Measurements from ENCODE around the gene BHLHE23. TPM values are rescaled to one million over a fixed set of nuclear protein-coding genes. Genes with fewer than 3 reads are reported as not detected.

BHLHE23 gene
- total RNA-seq, 1 donor from 2014 or later = not detected

DNA sequence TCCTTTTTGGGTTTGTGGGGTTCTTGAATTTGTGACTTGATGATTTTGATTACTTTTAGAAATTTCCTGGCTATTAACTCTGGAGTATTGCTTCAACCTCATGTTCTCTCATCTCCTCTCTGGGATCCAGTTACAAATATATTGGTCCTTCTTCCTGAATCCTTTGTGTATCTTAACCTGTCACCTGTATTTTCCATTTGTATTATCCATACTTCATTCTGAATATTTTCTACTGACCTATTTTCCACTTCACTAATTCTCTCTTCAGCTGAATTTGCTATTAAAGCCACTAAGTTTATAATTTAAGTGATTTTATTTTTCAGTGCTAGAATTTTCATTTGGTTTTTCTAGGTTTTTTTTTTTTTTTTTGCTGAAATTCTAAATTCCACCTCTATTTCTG lies 6.4 kb upstream of the BHLHE23 start:
- no peak for DNase-seq (ENCODE audit: low read depth)
- TF ChIP-seq, protein P1, sequence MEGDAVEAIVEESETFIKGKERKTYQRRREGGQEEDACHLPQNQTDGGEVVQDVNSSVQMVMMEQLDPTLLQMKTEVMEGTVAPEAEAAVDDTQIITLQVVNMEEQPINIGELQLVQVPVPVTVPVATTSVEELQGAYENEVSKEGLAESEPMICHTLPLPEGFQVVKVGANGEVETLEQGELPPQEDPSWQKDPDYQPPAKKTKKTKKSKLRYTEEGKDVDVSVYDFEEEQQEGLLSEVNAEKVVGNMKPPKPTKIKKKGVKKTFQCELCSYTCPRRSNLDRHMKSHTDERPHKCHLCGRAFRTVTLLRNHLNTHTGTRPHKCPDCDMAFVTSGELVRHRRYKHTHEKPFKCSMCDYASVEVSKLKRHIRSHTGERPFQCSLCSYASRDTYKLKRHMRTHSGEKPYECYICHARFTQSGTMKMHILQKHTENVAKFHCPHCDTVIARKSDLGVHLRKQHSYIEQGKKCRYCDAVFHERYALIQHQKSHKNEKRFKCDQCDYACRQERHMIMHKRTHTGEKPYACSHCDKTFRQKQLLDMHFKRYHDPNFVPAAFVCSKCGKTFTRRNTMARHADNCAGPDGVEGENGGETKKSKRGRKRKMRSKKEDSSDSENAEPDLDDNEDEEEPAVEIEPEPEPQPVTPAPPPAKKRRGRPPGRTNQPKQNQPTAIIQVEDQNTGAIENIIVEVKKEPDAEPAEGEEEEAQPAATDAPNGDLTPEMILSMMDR (conservative IDR thresholded peaks at IDR 0.05; ENCODE audit: low read depth, low read length) = no peak
- no peak overlapping the region for H3K4me3 ChIP-seq (ENCODE audit: low read depth, low read length)

GRCh38 chr20:63011798-63012197 lies 5.0 kb upstream of the BHLHE23 start:
- TF ChIP-seq, protein P1 (conservative IDR thresholded peaks at IDR 0.05; ENCODE audit: low read depth, low read length) = no peak
- H3K4me3 ChIP-seq (ENCODE audit: low read depth, low read length) = no peak overlapping the region
- peak; percentile 63 for DNase-seq (ENCODE audit: low read depth)

- H3K4me3 ChIP-seq (ENCODE audit: low read depth, low read length) = no peak overlapping the region
- no peak for DNase-seq (ENCODE audit: low read depth)
- TF ChIP-seq, protein P1 (conservative IDR thresholded peaks at IDR 0.05; ENCODE audit: low read depth, low read length) = no peak
These were observed 3.4 kb upstream of the BHLHE23 start for GRCh38 chr20:63009988-63010769.

DNA sequence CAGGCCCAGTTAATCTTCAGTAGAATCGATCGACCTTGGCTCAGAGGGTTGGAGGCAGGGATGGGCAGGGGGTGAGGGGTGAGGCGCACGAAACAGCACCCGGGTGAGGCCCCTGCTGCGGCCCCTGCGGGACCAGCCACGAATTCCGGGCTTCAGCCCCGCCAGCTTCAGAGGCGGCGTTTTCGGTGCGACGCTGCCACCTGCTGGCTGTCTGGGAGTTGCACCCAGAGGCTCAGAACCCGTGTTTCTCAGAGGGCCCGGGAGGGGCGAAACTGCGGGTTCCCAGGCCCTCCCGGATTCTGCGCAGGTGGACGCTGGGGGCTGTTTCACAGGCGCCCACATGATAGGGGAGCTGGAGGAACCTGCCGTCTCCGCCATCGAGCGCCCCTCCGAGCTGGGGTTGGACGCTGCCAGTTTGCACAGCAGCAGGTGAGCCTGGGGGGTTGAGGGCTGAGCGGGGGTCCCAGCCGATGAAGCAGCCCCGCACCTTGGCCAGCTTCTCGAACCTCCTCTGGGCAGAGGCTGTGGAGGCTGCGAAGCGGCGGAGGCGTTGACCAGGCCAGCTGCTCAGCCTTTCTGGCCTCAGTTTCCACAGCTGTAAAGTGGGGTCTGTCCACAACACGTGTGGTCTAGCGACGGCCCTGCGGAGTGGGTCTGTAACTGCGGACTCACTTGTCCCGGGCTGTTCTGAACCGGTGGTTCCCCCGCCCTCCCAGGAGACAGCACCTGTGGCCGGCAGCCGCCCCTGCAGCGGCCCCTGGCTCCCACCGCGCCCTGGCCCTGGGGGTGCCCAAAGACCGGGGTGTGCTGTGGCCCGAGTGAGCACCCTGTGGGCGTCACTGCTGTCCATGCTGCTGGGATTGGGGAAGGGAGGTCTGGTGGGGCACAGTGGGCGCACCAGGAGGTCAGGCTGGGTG lies 2.5 kb upstream of the BHLHE23 start:
- DNase-seq (ENCODE audit: low read depth) = no peak
- H3K4me3 ChIP-seq (ENCODE audit: low read depth, low read length) = no peak overlapping the region
- TF ChIP-seq, protein P1 (conservative IDR thresholded peaks at IDR 0.05; ENCODE audit: low read depth, low read length) = peak; percentile 86

DNA sequence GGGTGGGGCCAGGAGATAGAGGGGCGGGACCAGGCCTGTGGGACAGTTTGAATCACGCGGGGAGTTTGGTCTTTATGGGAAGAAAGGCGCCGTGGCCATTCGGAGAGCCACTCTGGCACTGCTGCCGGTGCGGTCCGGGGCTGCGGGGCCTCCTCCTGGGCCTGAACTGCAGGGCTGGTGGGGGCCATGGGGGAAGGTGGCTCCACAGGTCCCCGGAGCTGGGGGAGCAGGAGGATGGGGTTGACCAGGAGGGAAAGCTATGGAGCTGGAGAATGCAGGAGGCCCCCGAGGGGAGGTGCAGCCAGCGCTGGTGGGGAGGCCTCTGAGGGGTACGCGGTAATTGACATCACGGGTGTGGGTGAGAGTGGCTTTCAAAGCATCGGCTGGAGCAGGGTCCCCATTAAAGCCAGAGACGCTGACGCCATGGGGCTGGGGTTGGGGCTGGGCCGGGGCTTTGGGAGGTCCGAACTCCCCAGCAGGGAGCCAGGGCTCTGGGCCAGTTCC lies 1.8 kb upstream of the BHLHE23 start:
- no peak overlapping the region for H3K4me3 ChIP-seq (ENCODE audit: low read depth, low read length)
- TF ChIP-seq, protein P1 (conservative IDR thresholded peaks at IDR 0.05; ENCODE audit: low read depth, low read length) = no peak
- DNase-seq (ENCODE audit: low read depth) = no peak

GRCh38 chr20:63007646-63008488 lies 1.1 kb upstream of the BHLHE23 start:
- DNase-seq (ENCODE audit: low read depth) = no peak
- no peak overlapping the region for H3K4me3 ChIP-seq (ENCODE audit: low read depth, low read length)
- TF ChIP-seq, protein P1 (conservative IDR thresholded peaks at IDR 0.05; ENCODE audit: low read depth, low read length) = no peak

Data from epithelial cell of proximal tubule (primary cell).